ENCODE results near the gene SERPIND1.

SERPIND1 gene

DNA sequence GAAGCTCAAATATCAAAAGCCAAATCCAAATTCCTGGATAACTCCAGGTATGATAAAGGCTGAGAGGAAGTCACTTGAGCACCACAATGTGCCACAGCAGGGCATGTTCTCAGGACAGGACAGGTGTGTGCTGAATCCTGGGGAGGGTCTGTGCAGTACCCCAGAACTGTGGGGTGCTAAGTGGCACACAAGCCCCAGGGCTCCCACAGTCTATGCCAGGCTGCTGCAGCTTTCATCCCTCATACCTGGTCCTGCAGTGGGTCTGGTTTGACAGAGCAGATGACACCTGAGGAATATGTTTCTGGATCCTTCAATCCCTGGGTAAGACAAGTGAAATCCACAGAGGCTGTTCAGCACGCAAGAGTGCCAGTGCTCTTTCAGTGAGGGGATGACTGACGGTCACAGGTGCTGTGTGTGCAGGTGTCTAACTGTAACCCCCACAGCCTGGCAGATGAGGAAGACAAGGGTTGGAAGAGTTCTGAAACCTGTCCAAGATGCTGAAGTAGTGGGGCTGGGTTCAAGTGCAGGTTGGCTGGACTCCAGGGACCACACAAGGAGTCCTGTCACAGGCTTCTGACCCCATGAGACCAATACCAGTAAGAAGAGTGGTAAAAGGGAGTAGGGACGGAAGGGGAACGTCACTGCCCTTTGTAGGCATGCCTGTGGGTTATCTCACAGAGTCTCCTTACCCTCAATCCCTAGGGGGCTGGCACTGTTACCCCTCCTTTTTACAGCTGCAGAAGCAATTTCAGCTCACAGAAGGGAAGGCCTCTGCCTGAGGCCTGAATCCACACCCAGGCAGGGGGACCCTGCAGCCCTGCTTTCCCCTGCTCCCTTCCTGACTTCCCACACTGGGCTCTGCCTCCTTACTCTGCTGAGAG, 14.1 kb downstream of the SERPIND1 start:
- TF ChIP-seq, protein P1, sequence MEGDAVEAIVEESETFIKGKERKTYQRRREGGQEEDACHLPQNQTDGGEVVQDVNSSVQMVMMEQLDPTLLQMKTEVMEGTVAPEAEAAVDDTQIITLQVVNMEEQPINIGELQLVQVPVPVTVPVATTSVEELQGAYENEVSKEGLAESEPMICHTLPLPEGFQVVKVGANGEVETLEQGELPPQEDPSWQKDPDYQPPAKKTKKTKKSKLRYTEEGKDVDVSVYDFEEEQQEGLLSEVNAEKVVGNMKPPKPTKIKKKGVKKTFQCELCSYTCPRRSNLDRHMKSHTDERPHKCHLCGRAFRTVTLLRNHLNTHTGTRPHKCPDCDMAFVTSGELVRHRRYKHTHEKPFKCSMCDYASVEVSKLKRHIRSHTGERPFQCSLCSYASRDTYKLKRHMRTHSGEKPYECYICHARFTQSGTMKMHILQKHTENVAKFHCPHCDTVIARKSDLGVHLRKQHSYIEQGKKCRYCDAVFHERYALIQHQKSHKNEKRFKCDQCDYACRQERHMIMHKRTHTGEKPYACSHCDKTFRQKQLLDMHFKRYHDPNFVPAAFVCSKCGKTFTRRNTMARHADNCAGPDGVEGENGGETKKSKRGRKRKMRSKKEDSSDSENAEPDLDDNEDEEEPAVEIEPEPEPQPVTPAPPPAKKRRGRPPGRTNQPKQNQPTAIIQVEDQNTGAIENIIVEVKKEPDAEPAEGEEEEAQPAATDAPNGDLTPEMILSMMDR (IDR thresholded peaks at IDR 0.05): no peak

DNA sequence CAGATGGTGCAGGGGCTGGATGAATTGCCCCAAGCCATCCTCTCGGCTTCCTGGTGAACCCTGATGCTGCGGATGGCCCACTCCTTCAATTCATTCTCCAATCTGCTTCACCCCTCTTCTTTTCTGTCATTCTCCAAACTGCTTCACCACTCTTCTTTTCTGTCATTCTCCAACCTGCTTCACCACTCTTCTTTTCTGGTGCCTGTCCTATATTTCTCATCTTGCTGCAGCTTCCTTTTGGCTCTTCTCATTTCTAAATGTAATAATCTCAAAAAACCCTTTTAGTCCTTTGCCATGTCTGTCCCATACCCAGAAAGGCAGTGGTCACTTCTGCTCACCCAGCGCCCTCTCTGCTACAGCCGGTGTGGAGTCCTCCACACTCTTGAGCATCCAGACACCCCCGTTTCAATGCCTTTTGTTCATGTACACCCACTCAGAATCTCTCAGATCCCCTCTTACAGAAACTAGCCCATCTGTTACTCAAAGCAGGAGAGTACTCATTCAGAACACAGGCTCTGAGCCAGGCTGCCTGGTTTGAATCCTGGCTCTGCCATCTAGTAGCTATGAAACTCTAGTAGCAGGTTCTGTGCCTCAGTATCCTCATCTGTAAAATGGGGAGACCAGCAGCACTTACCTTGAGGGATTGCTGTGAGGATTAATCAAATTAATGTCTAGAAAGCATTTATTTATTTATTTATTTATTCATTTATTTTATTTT, 14.9 kb downstream of the SERPIND1 start:
- TF ChIP-seq, protein P1 (IDR thresholded peaks at IDR 0.05): no peak

- TF ChIP-seq, protein P1 (IDR thresholded peaks at IDR 0.05): no peak
These were observed 18.5 kb downstream of the SERPIND1 start for GRCh38 chr22:20792221-20792965.

DNA sequence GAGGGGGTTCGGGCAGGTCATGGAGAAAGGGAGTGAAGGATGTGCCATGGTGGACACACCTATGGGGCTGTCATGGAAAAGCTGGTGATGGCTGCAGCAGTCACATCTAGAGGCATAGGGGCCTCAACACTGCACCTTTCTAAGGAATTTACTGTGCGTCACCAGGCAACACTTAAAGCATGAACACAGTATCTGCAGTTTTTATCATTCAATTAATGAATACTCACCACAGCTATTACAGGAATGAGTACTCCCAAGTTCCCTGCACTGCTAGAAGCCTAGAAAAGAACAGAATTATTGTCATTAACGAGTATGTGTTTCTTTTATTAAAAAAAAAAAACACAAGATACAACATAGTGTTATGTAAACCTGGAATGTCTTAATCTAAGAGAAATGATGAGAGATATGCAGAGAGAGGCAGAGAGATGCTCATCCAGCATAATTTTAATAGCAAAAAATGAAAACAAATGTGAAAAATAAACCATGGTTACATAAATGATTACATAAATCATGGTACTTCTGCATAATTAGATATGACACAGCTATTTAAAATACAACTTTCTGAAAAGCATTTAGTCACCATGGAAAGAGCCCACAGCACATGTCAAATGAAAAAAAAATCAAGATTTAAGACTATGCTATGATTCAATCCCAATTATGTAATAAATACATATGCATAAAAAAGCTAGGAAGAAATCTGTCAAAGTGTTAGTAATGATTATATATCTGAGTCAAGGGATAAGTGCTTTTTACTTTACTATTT, 19.2 kb downstream of the SERPIND1 start:
- TF ChIP-seq, protein P1 (IDR thresholded peaks at IDR 0.05): no peak

DNA sequence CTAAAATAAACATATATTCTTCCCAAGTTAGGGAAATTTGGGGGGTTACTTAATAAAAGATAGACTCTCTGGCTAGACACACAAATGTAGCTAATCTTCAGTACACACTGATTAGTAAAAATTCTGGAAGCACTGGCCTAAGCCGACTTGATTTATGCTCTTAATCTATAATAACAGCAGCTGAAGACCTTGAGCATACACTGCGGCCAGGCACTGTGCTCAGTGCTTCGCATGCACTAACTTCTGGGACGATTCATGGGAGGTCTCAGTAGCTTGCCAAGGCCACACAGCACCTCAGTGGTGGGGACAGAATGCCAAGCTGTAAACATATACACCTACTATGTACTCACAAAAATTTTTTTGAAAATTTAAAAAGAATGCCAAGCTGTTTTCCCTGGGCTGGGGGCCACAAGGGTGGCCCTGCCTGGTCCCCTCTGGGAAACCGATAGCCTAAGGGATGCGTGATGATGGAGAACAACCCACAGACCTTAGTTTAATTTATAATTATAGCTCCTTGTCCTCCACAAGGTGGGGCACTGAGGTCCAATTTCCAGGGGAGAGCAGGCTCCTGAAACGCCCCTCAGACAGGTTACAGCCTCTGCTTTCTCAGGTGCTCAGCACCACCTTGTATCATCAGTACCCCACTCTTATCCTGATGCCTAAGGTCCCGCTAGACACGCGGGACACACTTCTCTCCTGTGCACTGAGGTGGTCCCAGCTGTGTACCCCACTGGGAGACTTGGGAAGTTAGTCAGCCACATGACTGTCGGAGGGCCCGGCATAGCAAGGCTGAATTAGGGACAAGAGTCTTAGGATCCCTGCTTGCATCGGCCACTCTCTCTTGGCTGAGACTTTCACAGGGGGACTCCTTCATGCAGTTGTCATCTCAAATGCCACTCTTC, 20.1 kb downstream of the SERPIND1 start:
- TF ChIP-seq, protein P1 (IDR thresholded peaks at IDR 0.05): no peak

GRCh38 chr22:20794650-20795413, 20.9 kb downstream of the SERPIND1 start:
- TF ChIP-seq, protein P1 (IDR thresholded peaks at IDR 0.05): no peak
